GM23338 (cell line): ENCODE results near the gene LRRC26. TPM values are rescaled to one million over a fixed set of nuclear protein-coding genes. Genes with fewer than 3 reads are reported as not detected.

Experiments used
- ATAC-seq: fragments of 200-7000 bp; cut with Tn5 transposase; 3 replicates; pipeline ENCODE4 v1.9.1; 2020
- DNase-seq: peaks from one replicate; pipeline ENCODE4 v3.0.0-alpha.2; 2015; ENCODE audit warnings: low spot score
- H2AFZ ChIP-seq: fragments of 200-600 bp; sonication (generic); 2 replicates; pipeline ENCODE4 v1.8.0; 2016; ENCODE audit warnings: antibody characterized with exemption, mild to moderate bottlenecking, moderate library complexity
- H3F3A ChIP-seq: fragments of 200-600 bp; sonication (generic); replicated peaks from 2 replicates; pipeline ENCODE4 v1.8.0; 2017; ENCODE audit warnings: antibody characterized with exemption, mixed run types, low read depth
- H3K27ac ChIP-seq: fragments of 200-600 bp; sonication (generic); 2 replicates; pipeline ENCODE4 v1.6.1; 2016; ENCODE audit warnings: low read depth
- H3K27me3 ChIP-seq: fragments of 200-600 bp; sonication (generic); 2 replicates; pipeline ENCODE4 v1.8.0; 2016; ENCODE audit warnings: mild to moderate bottlenecking, mixed run types, moderate library complexity; ENCODE audit not compliant: insufficient read depth
- H3K36me3 ChIP-seq: fragments of 200-600 bp; sonication (generic); 2 replicates; pipeline ENCODE4 v1.8.0; 2016; ENCODE audit warnings: mild to moderate bottlenecking; ENCODE audit not compliant: insufficient read depth
- H3K4me1 ChIP-seq: fragments of 200-600 bp; sonication (generic); 2 replicates; pipeline ENCODE4 v1.8.0; 2016; ENCODE audit warnings: mild to moderate bottlenecking, moderate library complexity; ENCODE audit not compliant: insufficient read depth
- H3K4me2 ChIP-seq: fragments of 200-600 bp; sonication (generic); 2 replicates; pipeline ENCODE4 v1.7.1; 2017; ENCODE audit warnings: mixed run types
- H3K4me3 ChIP-seq: fragments of 200-600 bp; sonication (generic); 2 replicates; pipeline ENCODE4 v1.6.1; 2016; ENCODE audit warnings: mixed run types
- H3K79me2 ChIP-seq: fragments of 200-600 bp; sonication (generic); replicated peaks from 2 replicates; pipeline ENCODE4 v1.8.0; 2017; ENCODE audit warnings: mild to moderate bottlenecking; ENCODE audit not compliant: insufficient read depth
- H3K9me2 ChIP-seq: fragments of 200-600 bp; sonication (generic); 2 replicates; pipeline ENCODE4 v1.8.0; 2017; ENCODE audit not compliant: insufficient read depth
- H4K20me1 ChIP-seq: fragments of 200-600 bp; sonication (generic); replicated peaks from 2 replicates; pipeline ENCODE4 v1.8.0; 2017; ENCODE audit warnings: mild to moderate bottlenecking; ENCODE audit not compliant: insufficient read depth
- H3K27ac Mint-ChIP-seq: 2 replicates; pipeline ENCODE4 v1.8.0; 2020; ENCODE audit warnings: inconsistent platforms, mild to moderate bottlenecking, moderate library complexity, mixed read lengths
- H3K27me3 Mint-ChIP-seq: 3 replicates; pipeline ENCODE4 v1.8.0; 2022; ENCODE audit warnings: low read depth, mild to moderate bottlenecking, moderate library complexity, mixed read lengths, inconsistent platforms; ENCODE audit not compliant: insufficient read depth, poor library complexity
- H3K36me3 Mint-ChIP-seq: 3 replicates; pipeline ENCODE4 v1.8.0; 2021; ENCODE audit warnings: low read depth, mild to moderate bottlenecking, inconsistent platforms, moderate library complexity, mixed read lengths
- H3K4me1 Mint-ChIP-seq: 3 replicates; pipeline ENCODE4 v1.8.0; 2020; ENCODE audit warnings: mild to moderate bottlenecking, inconsistent platforms, mixed read lengths
- H3K4me3 Mint-ChIP-seq: 3 replicates; pipeline ENCODE4 v1.8.0; 2021; ENCODE audit warnings: moderate library complexity, mild to moderate bottlenecking, inconsistent platforms, mixed read lengths
- H3K9me3 Mint-ChIP-seq: 3 replicates; pipeline ENCODE4 v1.8.0; 2020; ENCODE audit warnings: moderate library complexity, mild to moderate bottlenecking, inconsistent platforms, mixed read lengths
- CREB1 ChIP-seq: fragments of 250-450 bp; sonication (Bioruptor Pico); IDR thresholded peaks from 2 replicates; pipeline ENCODE4 v1.5.0; 2020; ENCODE audit warnings: low read depth, mild to moderate bottlenecking, moderate library complexity
- EZH2 ChIP-seq: fragments of 200-600 bp; sonication (generic); IDR thresholded peaks from one replicate; pipeline ENCODE4 v1.8.0; 2017; ENCODE audit warnings: antibody characterized with exemption, mild to moderate bottlenecking, low read depth; ENCODE audit not compliant: unreplicated experiment
- EZH2phosphoT487 ChIP-seq: fragments of 200-600 bp; sonication (generic); IDR thresholded peaks from one replicate; pipeline ENCODE4 v1.8.1; 2018; ENCODE audit warnings: antibody characterized with exemption; ENCODE audit not compliant: unreplicated experiment
- JUNB ChIP-seq: IDR thresholded peaks from one replicate; pipeline ENCODE4 v1.6.1; 2016; ENCODE audit warnings: antibody characterized with exemption; ENCODE audit not compliant: unreplicated experiment
- NANOG ChIP-seq: IDR thresholded peaks from 2 replicates; pipeline ENCODE4 v1.6.1; 2016; ENCODE audit warnings: antibody characterized with exemption, borderline replicate concordance
- POLR2AphosphoS5 ChIP-seq: IDR thresholded peaks from 2 replicates; pipeline ENCODE4 v1.6.1; 2016; ENCODE audit warnings: antibody characterized with exemption, low read depth
- STAT1 ChIP-seq: IDR thresholded peaks from one replicate; pipeline ENCODE4 v1.6.1; 2016; ENCODE audit warnings: antibody characterized with exemption; ENCODE audit not compliant: unreplicated experiment
- ZNF114 ChIP-seq: fragments of 250-450 bp; sonication (Bioruptor Pico); IDR thresholded peaks from 2 replicates; pipeline ENCODE4 v1.5.0; 2020; ENCODE audit warnings: mild to moderate bottlenecking, moderate library complexity
- ZNF331 ChIP-seq: fragments of 250-450 bp; sonication (Bioruptor Pico); IDR thresholded peaks from 2 replicates; pipeline ENCODE4 v1.5.0; 2020; ENCODE audit warnings: low read depth, mild to moderate bottlenecking, moderate library complexity
- polyA plus RNA-seq: library from polyadenylated mRNA; unstranded; fragments of >200 nt; fragmentation: Nextera tagmentation; extraction: Ambion mirVana; gene quantifications from 2 replicates; pipeline ENCODE4 v1.2.1, GENCODE V29; 2016
- total RNA-seq: library from RNA; depleted of rRNA; stranded (reverse); fragments of >200 nt; shearing (Covaris generic); gene quantifications from 2 replicates; pipeline ENCODE4 v1.2.3, GENCODE V29; 2014
- TF ChIP-seq, protein P1 (sequence below), 2 experiments: fragments of 200-600 bp in 1 of 2; sonication (generic) in 1 of 2; conservative IDR thresholded peaks; 2 replicates each; pipeline versions ENCODE4 v1.5.1 to v1.6.1; 2016 to 2017; ENCODE audit warnings: antibody characterized with exemption in 2 of 2, low read depth in 2 of 2, mild to moderate bottlenecking in 2 of 2, moderate library complexity in 1 of 2
- TF ChIP-seq, protein P2 (sequence below): fragments of 250-450 bp; sonication (Bioruptor Pico); IDR thresholded peaks from 2 replicates; pipeline ENCODE4 v1.5.0; 2020; ENCODE audit warnings: mild to moderate bottlenecking, moderate library complexity
- TF ChIP-seq, protein P3 (sequence below): IDR thresholded peaks from one replicate; pipeline ENCODE4 v1.6.1; 2018; ENCODE audit warnings: antibody characterized with exemption; ENCODE audit not compliant: unreplicated experiment
- TF ChIP-seq, protein P4 (sequence below): IDR thresholded peaks from 2 replicates; pipeline ENCODE4 v1.6.1; 2016; ENCODE audit warnings: antibody characterized with exemption

The LRRC26 gene
- total and polyA plus RNA-seq, 2 experiments from 2014 or later = 0.21 to 4.3 TPM

DNA sequence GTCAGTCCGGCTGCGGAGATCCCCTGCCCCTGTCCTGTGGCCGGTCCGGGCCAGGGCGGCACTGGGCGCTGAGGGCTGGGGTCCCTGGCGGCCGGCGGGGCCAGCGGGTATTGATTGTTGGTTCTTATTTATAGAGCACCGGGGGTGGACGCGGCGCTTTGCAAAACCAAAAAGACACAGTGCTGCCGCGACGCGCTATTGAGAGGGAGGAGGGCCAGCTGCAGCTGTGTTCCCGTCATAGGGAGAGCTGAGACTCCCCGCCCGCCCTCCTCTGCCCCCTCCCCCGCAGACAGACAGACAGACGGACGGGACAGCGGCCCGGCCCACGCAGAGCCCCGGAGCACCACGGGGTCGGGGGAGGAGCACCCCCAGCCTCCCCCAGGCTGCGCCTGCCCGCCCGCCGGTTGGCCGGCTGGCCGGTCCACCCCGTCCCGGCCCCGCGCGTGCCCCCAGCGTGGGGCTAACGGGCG, 2.5 kb downstream of the LRRC26 start:
- peak; percentile 19 for DNase-seq
- ATAC-seq = no peak
- Mint-ChIP-seq H3K4me1 (peaks cover 5% of the 10 kb centered on the region; the same call in 2 of the 3 replicates), H3K4me3 (no peak overlapping the region), H3K36me3 (no peaks in the 10 kb centered on the region), H3K27ac (no peak overlapping the region), H3K9me3 (no peaks in the 10 kb centered on the region), H3K27me3 (peaks cover 74% of the 10 kb centered on the region)
- Histone ChIP-seq H3K4me3 (peak overlapping the region; percentile 55; the same call in 1 of the 2 replicates), H3K79me2 (no peaks in the 10 kb centered on the region), H2AFZ (no peak overlapping the region), H3F3A (no peaks in the 10 kb centered on the region), H3K27me3 (peaks cover 82% of the 10 kb centered on the region), H3K27ac (no peak overlapping the region), H4K20me1 (no peaks in the 10 kb centered on the region), H3K4me2 (peak overlapping the region; percentile 82; the same call in 1 of the 2 replicates), H3K9me2 (no peaks in the 10 kb centered on the region), H3K4me1 (no peaks in the 10 kb centered on the region; the same call in 1 of the 2 replicates), H3K36me3 (no peaks in the 10 kb centered on the region)
- TF ChIP-seq ZNF114 (CRISPR knock-in tag) (no peak), POLR2AphosphoS5 (no peak), CREB1 (no peak), STAT1 (no peak), ZNF331 (CRISPR knock-in tag) (no peak), NANOG (no peak), JUNB (no peak), EZH2phosphoT487 (no peak), EZH2 (no peak)
- TF ChIP-seq, protein P1, sequence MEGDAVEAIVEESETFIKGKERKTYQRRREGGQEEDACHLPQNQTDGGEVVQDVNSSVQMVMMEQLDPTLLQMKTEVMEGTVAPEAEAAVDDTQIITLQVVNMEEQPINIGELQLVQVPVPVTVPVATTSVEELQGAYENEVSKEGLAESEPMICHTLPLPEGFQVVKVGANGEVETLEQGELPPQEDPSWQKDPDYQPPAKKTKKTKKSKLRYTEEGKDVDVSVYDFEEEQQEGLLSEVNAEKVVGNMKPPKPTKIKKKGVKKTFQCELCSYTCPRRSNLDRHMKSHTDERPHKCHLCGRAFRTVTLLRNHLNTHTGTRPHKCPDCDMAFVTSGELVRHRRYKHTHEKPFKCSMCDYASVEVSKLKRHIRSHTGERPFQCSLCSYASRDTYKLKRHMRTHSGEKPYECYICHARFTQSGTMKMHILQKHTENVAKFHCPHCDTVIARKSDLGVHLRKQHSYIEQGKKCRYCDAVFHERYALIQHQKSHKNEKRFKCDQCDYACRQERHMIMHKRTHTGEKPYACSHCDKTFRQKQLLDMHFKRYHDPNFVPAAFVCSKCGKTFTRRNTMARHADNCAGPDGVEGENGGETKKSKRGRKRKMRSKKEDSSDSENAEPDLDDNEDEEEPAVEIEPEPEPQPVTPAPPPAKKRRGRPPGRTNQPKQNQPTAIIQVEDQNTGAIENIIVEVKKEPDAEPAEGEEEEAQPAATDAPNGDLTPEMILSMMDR (conservative IDR thresholded peaks at IDR 0.05; ENCODE audit: low read depth in 2 of 2) = no peak
- TF ChIP-seq, protein P2, sequence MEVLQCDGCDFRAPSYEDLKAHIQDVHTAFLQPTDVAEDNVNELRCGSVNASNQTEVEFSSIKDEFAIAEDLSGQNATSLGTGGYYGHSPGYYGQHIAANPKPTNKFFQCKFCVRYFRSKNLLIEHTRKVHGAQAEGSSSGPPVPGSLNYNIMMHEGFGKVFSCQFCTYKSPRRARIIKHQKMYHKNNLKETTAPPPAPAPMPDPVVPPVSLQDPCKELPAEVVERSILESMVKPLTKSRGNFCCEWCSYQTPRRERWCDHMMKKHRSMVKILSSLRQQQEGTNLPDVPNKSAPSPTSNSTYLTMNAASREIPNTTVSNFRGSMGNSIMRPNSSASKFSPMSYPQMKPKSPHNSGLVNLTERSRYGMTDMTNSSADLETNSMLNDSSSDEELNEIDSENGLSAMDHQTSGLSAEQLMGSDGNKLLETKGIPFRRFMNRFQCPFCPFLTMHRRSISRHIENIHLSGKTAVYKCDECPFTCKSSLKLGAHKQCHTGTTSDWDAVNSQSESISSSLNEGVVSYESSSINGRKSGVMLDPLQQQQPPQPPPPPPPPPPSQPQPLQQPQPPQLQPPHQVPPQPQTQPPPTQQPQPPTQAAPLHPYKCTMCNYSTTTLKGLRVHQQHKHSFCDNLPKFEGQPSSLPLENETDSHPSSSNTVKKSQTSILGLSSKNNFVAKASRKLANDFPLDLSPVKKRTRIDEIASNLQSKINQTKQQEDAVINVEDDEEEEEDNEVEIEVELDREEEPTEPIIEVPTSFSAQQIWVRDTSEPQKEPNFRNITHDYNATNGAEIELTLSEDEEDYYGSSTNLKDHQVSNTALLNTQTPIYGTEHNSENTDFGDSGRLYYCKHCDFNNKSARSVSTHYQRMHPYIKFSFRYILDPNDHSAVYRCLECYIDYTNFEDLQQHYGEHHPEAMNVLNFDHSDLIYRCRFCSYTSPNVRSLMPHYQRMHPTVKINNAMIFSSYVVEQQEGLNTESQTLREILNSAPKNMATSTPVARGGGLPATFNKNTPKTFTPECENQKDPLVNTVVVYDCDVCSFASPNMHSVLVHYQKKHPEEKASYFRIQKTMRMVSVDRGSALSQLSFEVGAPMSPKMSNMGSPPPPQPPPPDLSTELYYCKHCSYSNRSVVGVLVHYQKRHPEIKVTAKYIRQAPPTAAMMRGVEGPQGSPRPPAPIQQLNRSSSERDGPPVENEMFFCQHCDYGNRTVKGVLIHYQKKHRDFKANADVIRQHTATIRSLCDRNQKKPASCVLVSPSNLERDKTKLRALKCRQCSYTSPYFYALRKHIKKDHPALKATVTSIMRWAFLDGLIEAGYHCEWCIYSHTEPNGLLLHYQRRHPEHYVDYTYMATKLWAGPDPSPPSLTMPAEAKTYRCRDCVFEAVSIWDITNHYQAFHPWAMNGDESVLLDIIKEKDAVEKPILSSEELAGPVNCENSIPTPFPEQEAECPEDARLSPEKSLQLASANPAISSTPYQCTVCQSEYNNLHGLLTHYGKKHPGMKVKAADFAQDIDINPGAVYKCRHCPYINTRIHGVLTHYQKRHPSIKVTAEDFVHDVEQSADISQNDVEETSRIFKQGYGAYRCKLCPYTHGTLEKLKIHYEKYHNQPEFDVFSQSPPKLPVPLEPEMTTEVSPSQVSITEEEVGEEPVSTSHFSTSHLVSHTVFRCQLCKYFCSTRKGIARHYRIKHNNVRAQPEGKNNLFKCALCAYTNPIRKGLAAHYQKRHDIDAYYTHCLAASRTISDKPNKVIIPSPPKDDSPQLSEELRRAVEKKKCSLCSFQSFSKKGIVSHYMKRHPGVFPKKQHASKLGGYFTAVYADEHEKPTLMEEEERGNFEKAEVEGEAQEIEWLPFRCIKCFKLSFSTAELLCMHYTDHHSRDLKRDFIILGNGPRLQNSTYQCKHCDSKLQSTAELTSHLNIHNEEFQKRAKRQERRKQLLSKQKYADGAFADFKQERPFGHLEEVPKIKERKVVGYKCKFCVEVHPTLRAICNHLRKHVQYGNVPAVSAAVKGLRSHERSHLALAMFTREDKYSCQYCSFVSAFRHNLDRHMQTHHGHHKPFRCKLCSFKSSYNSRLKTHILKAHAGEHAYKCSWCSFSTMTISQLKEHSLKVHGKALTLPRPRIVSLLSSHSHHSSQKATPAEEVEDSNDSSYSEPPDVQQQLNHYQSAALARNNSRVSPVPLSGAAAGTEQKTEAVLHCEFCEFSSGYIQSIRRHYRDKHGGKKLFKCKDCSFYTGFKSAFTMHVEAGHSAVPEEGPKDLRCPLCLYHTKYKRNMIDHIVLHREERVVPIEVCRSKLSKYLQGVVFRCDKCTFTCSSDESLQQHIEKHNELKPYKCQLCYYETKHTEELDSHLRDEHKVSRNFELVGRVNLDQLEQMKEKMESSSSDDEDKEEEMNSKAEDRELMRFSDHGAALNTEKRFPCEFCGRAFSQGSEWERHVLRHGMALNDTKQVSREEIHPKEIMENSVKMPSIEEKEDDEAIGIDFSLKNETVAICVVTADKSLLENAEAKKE (CRISPR knock-in tag) = no peak
- TF ChIP-seq, protein P3, sequence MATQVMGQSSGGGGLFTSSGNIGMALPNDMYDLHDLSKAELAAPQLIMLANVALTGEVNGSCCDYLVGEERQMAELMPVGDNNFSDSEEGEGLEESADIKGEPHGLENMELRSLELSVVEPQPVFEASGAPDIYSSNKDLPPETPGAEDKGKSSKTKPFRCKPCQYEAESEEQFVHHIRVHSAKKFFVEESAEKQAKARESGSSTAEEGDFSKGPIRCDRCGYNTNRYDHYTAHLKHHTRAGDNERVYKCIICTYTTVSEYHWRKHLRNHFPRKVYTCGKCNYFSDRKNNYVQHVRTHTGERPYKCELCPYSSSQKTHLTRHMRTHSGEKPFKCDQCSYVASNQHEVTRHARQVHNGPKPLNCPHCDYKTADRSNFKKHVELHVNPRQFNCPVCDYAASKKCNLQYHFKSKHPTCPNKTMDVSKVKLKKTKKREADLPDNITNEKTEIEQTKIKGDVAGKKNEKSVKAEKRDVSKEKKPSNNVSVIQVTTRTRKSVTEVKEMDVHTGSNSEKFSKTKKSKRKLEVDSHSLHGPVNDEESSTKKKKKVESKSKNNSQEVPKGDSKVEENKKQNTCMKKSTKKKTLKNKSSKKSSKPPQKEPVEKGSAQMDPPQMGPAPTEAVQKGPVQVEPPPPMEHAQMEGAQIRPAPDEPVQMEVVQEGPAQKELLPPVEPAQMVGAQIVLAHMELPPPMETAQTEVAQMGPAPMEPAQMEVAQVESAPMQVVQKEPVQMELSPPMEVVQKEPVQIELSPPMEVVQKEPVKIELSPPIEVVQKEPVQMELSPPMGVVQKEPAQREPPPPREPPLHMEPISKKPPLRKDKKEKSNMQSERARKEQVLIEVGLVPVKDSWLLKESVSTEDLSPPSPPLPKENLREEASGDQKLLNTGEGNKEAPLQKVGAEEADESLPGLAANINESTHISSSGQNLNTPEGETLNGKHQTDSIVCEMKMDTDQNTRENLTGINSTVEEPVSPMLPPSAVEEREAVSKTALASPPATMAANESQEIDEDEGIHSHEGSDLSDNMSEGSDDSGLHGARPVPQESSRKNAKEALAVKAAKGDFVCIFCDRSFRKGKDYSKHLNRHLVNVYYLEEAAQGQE = no peak
- TF ChIP-seq, protein P4, sequence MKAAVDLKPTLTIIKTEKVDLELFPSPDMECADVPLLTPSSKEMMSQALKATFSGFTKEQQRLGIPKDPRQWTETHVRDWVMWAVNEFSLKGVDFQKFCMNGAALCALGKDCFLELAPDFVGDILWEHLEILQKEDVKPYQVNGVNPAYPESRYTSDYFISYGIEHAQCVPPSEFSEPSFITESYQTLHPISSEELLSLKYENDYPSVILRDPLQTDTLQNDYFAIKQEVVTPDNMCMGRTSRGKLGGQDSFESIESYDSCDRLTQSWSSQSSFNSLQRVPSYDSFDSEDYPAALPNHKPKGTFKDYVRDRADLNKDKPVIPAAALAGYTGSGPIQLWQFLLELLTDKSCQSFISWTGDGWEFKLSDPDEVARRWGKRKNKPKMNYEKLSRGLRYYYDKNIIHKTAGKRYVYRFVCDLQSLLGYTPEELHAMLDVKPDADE = no peak
